G401 (cell line): Measurements from ENCODE around the gene ZBP1. TPM values are rescaled to one million over a fixed set of nuclear protein-coding genes. Genes with fewer than 3 reads are reported as not detected.

Experiments
- DNase-seq: peaks from one replicate; pipeline ENCODE4 v3.0.0-alpha.2; 2015; ENCODE audit warnings: low spot score
- in situ Hi-C: cut with HindIII; loops from 2 replicates; pipeline ENCODE4 v1.10.0; 2016; ENCODE audit warnings: low sequenced_read_pairs, mixed read lengths
- total RNA-seq: library from RNA; depleted of rRNA; stranded (reverse); fragments of >200 nt; shearing (Covaris generic); gene quantifications from 2 replicates; pipeline ENCODE4 v1.2.3, GENCODE V29; 2014

The ZBP1 gene
- total RNA-seq, 1 experiment from 2014 or later, result not detected

DNA sequence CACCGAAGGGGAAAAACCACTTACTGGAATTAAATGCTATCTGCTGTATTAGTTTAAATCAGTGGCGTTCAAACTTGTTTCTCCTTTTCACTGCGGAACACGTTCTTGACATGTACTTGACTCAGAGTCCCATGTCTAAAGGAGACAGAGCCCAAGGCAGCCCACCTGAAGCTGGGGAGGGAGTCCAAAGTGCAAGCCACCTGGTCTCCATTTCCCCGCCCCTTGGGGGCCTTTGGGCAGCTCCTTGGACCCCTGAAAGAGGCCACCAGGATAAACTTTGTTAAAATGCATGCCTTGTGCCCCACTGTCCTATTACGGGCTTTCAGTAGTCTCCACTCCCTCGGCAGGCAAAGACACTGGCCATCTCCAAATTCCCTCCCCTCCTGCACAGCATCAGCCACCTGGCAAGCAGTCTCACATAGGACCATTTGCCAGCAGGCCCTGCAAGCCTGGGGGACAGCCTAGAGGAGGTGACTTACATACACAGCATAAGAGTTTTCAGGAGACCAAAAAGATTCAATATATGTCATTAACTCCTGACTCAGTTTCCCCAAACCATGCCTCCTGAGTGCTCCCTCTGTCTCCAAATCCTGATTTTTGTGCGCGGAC, 52.7 kb downstream of the ZBP1 start:
- no peak for DNase-seq
- in situ Hi-C loops, result no loop called here

GRCh38 chr20:57566803-57567459, 53.3 kb downstream of the ZBP1 start:
- in situ Hi-C loops, result no loop called here
- DNase-seq, result no peak

DNA sequence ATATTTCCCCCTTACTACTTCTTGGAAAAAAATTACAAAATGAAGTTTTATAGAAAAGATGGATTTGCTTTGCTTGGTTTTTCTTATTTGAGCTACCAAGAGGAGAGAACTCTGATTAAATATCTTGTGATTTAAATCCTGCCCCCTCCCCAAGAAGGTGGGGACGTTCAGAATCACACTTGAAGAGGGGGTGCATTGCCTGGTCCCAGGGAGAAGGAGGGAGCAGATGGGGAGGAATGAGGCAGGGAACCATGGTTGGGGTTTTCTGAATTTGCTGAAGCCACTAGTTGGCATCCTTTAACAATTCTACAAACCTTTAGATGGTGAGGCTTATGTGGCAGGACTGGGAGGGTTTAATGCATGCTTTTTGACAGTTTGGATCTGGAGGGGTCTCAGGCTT, 53.8 kb downstream of the ZBP1 start:
- in situ Hi-C loops, result no loop called here

GRCh38 chr20:57564951-57565642, 55.1 kb downstream of the ZBP1 start:
- DNase-seq, result no peak
- in situ Hi-C loops, result no loop called here

More for the DNA sequence above, 53.8 kb downstream of the ZBP1 start:
- DNase-seq, result no peak

DNA sequence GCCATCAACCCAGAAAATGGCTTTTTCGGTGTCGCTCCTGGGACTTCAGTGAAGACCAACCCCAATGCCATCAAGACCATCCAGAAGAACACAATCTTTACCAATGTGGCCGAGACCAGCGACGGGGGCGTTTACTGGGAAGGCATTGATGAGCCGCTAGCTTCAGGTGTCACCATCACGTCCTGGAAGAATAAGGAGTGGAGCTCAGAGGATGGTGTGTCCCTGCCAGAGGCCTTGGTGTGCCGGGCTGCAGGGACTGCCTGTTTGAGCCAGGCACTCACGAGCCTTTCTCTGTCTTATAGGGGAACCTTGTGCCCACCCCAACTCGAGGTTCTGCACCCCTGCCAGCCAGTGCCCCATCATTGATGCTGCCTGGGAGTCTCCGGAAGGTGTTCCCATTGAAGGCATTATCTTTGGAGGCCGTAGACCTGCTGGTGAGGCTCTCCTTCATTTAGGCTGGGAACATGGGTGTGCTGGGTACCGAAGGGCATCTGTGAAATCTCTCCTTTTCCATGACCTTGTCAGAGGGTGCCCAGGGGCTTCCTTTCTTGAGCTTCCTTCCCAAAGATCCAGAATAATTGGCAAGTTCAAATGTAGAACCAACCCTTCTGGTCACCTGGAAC, 55.9 kb downstream of the ZBP1 start:
- no peak for DNase-seq
- in situ Hi-C loops, result no loop called here

GRCh38 chr20:57563522-57563921, 56.7 kb downstream of the ZBP1 start:
- in situ Hi-C loops, result no loop called here
- no peak for DNase-seq

- in situ Hi-C loops, result no loop called here
These were observed 57.4 kb downstream of the ZBP1 start for GRCh38 chr20:57562541-57563465.

GRCh38 chr20:57561356-57562279, 58.6 kb downstream of the ZBP1 start:
- no peak for DNase-seq
- in situ Hi-C loops, result no loop called here

More at GRCh38 chr20:57562541-57563465, 57.4 kb downstream of the ZBP1 start:
- DNase-seq, result no peak

- no peak for DNase-seq
- in situ Hi-C loops, result no loop called here
These were observed 59.5 kb downstream of the ZBP1 start, which contains the start of gene PCK1 for GRCh38 chr20:57560554-57561355. PCK1 (plus strand) TSS chr20:57561110; CDS start chr20:57561412, 302 bp downstream.

DNA sequence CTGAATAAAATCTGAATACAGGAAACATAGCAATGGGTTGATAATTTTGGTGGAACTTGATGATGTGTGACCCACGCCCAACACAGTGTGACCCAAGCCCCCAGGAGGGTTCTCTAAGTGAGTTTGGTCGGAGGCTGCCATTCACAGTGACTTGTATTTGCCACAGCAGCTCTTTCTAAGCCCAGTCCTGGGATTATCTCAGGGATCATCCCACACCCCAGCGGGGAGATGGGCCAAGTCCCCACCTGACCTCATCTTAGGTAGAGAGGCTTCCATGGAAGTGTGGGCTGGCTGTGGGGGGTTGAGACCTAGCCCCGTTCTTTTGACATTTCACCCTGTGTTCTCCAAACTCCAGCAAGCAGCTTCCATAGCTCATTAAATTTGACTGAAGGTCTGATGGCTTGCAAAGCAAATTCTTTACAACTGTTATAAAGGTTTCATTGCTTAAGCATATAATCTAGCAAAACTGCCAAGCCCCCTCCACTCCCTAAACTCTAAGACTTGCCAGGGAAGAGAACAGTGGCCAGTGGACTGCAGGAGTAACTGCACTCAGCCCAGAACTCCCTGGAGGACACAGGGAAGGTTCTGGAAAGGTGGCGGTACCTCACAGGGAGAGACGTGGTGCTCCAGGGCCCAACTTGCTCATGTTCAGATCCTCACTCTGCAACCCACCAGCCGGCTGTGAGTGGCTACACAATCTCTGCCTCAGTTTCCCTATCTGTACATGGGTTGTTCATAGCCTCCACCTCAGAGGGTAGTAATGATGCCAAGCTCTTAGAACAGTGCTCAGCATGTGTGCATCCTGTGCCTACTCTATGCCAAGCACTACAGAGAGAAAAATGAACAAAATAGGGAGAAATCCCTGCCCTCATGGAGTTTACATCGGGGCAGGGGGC, 60.3 kb downstream of the ZBP1 start:
- in situ Hi-C loops, result no loop called here

GRCh38 chr20:57559289-57559634, 61.0 kb downstream of the ZBP1 start:
- DNase-seq, result no peak
- in situ Hi-C loops, result no loop called here

More for the DNA sequence above, 60.3 kb downstream of the ZBP1 start:
- DNase-seq, result no peak

- DNase-seq, result no peak
- in situ Hi-C loops, result no loop called here
These were observed 61.5 kb downstream of the ZBP1 start for GRCh38 chr20:57558614-57559288.

GRCh38 chr20:57557926-57558613, 62.2 kb downstream of the ZBP1 start:
- in situ Hi-C loops, result no loop called here
- no peak for DNase-seq

DNA sequence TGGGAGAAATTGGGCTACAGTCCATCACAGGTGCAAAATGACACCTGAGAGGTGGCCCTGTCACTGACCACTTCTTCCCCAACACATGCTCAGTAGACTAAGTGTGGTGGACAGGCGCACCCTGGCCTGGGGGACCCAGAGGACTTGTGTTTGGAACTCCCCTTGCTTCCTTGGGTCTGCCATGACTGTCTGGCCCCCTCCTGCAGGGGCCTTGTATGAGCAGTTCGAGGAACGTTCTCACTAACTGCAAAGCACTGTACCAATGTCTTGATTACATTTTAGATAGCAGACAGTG, 63.3 kb downstream of the ZBP1 start:
- no peak for DNase-seq
- in situ Hi-C loops, result no loop called here

- no peak for DNase-seq
- in situ Hi-C loops, result no loop called here
These were observed 64.6 kb downstream of the ZBP1 start for GRCh38 chr20:57555457-57556184.
